Common myeloid progenitor, CD34-positive (primary cell): ENCODE data around the gene KANSL1L.

ENCODE experiments used
- CTCF ChIA-PET: fragments of 350-600 bp; sonication (Branson Sonifier 250); formaldehyde crosslinking; loops from one replicate; lab custom pipeline; 2021; ENCODE audit warnings: antibody characterized with exemption; lab: Charles Lee
- POLR2A ChIA-PET: fragments of 350-600 bp; sonication (Branson Sonifier 250); formaldehyde crosslinking; loops from one replicate; lab custom pipeline; 2021; ENCODE audit warnings: antibody characterized with exemption; lab: Charles Lee
- DNase-seq, 3 donors: peaks; one replicate each; pipeline versions ENCODE4 v3.0.0 to v3.0.0-alpha.2; 2013
- H3K27ac ChIP-seq, 2 experiments: 1 replicate in 1 of 2; 2 replicates in 1 of 2; pipeline ENCODE4 v1.7.0; 2013; ENCODE audit warnings: inconsistent platforms in 2 of 2, low read length in 2 of 2, mild to moderate bottlenecking in 2 of 2, low read depth in 1 of 2, moderate library complexity in 1 of 2; ENCODE audit not compliant: severe bottlenecking in 2 of 2, insufficient read depth in 1 of 2, poor library complexity in 1 of 2
- H3K27me3 ChIP-seq, 5 experiments: replicated peaks in 2 of 5; 1 replicate in 3 of 5; 2 replicates in 2 of 5; pipeline versions ENCODE4 v1.6.1 to v1.7.0; 2013; ENCODE audit warnings: low read length in 4 of 5, mild to moderate bottlenecking in 2 of 5, moderate library complexity in 2 of 5, inconsistent platforms in 1 of 5; ENCODE audit not compliant: insufficient read depth in 5 of 5, control insufficient read depth in 4 of 5
- H3K36me3 ChIP-seq, 4 experiments: 1 replicate in 2 of 4; 2 replicates in 2 of 4; pipeline versions ENCODE4 v1.6.1 to v1.7.0; 2013; ENCODE audit warnings: low read length in 3 of 4, control low read depth in 1 of 4, mild to moderate bottlenecking in 1 of 4; ENCODE audit not compliant: control insufficient read depth in 4 of 4, insufficient read depth in 4 of 4
- H3K4me1 ChIP-seq, 4 experiments: 1 replicate in 3 of 4; 2 replicates in 1 of 4; pipeline versions ENCODE4 v1.6.1 to v1.7.1; 2013; ENCODE audit warnings: low read length in 3 of 4, mild to moderate bottlenecking in 3 of 4, control low read depth in 1 of 4, inconsistent platforms in 1 of 4, moderate library complexity in 1 of 4; ENCODE audit not compliant: control insufficient read depth in 4 of 4, insufficient read depth in 4 of 4; ENCODE audit errors: control extremely low read depth in 1 of 4
- H3K4me3 ChIP-seq, 7 experiments: 1 replicate in 4 of 7; 2 replicates in 3 of 7; pipeline versions ENCODE4 v1.5.1 to v1.7.0; 2013; ENCODE audit warnings: mild to moderate bottlenecking in 7 of 7, low read length in 6 of 7, moderate library complexity in 6 of 7, inconsistent platforms in 2 of 7, low read depth in 2 of 7, control low read depth in 1 of 7; ENCODE audit not compliant: insufficient read depth in 4 of 7, control insufficient read depth in 1 of 7; ENCODE audit errors: extremely low read depth in 1 of 7
- H3K9me3 ChIP-seq, 5 experiments: 1 replicate in 4 of 5; 2 replicates in 1 of 5; pipeline versions ENCODE4 v1.6.1 to v1.7.1; 2013; ENCODE audit warnings: low read length in 4 of 5, mild to moderate bottlenecking in 2 of 5, inconsistent platforms in 1 of 5, low read depth in 1 of 5, moderate library complexity in 1 of 5; ENCODE audit not compliant: control insufficient read depth in 4 of 5, insufficient read depth in 2 of 5; ENCODE audit errors: control extremely low read depth in 1 of 5
- WGBS: methylation state at CpG from one replicate; pipeline ENCODE4 v1.1.5; 2013; ENCODE audit not compliant: insufficient coverage; 5-methylcytosine and 5-hydroxymethylcytosine counted together

Gene KANSL1L

GRCh38 chr2:210004881-210005280 lies 166.3 kb downstream of the KANSL1L start:
- POLR2A ChIA-PET: no interaction called here
- no peak overlapping the region for H3K27ac ChIP-seq
- peak overlapping the region in 1 of 7 experiments; percentile 18 for H3K4me3 ChIP-seq
- H3K9me3 ChIP-seq: no peaks in the 10 kb centered on the region
- CTCF ChIA-PET: interaction anchor here (0.6 to 1.5 kb wide), 5 partner anchors 8 to 194 kb away, joined by 3 read pairs; no protein-coding TSS in a partner anchor
- H3K4me1 ChIP-seq: peaks cover 13 to 33% (median 22%) of the 10 kb centered on the region in 4 experiments
- peaks cover 2 to 29% (median 18%) of the 10 kb centered on the region in 4 experiments for H3K36me3 ChIP-seq
- no peaks in the 10 kb centered on the region for H3K27me3 ChIP-seq
- DNase-seq: no peak
- no CpG with 5 or more reads among the region's 2 CpGs for WGBS

- Histone ChIP-seq H3K36me3 (peaks cover 2 to 16% (median 8%) of the 10 kb centered on the region in 4 experiments), H3K9me3 (no peaks in the 10 kb centered on the region), H3K27me3 (no peaks in the 10 kb centered on the region), H3K4me1 (peaks cover 13 to 33% (median 22%) of the 10 kb centered on the region in 4 experiments), H3K27ac (peak overlapping the region; percentile 52 to 78), H3K4me3 (peak overlapping the region; percentile 83 to 100 (median 97))
- ChIA-PET POLR2A (no interaction called here), CTCF (interaction anchor here (1.5 kb wide), 2 partner anchors 9 to 196 kb away, joined by 3 read pairs; no protein-coding TSS in a partner anchor)
- no CpG with 5 or more reads among the region's 2 CpGs for WGBS
- peak in 2 of 3 donors; percentile 44 to 50 for DNase-seq
Observed at GRCh38 chr2:210003359-210003758, 167.8 kb downstream of the KANSL1L start.

- peaks cover 2 to 11% (median 4%) of the 10 kb centered on the region in 4 experiments for H3K36me3 ChIP-seq
- under 1% methylated on average over 40 of the region's 58 CpGs for WGBS
- H3K27me3 ChIP-seq: no peaks in the 10 kb centered on the region
- no peaks in the 10 kb centered on the region for H3K9me3 ChIP-seq
- DNase-seq: peak; percentile 95 to 98 (median 97)
- POLR2A ChIA-PET: no interaction called here
- CTCF ChIA-PET: interaction anchor here (1.5 kb wide), 1 partner anchor 8 kb away, joined by 3 read pairs; no protein-coding TSS in a partner anchor
- peak within 1 kb of the TSS; percentile 83 to 100 (median 97) for H3K4me3 ChIP-seq
- peak within 1 kb of the TSS; percentile 62 to 79 for H3K27ac ChIP-seq
- H3K4me1 ChIP-seq: peaks cover 13 to 33% (median 22%) of the 10 kb centered on the region in 4 experiments
Observed at GRCh38 chr2:210002158-210003157, 168.8 kb downstream of the KANSL1L start, which contains the start of gene RPE. RPE (plus strand) TSS chr2:210002638; CDS start chr2:210002662, 24 bp downstream.

- H3K4me1 ChIP-seq: peaks cover 13 to 30% (median 22%) of the 10 kb centered on the region in 4 experiments
- H3K36me3 ChIP-seq: peaks cover 0 to 9% (median 1%) of the 10 kb centered on the region in 4 experiments
- ChIA-PET CTCF (interaction anchor here (1.1 kb wide), 1 partner anchor 8 kb away, joined by 4 read pairs; no protein-coding TSS in a partner anchor), POLR2A (no interaction called here)
- H3K4me3 ChIP-seq: no peak overlapping the region
- no peak overlapping the region for H3K27ac ChIP-seq
- WGBS: 97% methylated on average over 29 of the region's 32 CpGs
- no peaks in the 10 kb centered on the region for H3K9me3 ChIP-seq
- DNase-seq: no peak
- no peaks in the 10 kb centered on the region for H3K27me3 ChIP-seq
Observed at GRCh38 chr2:210000464-210001324, 170.5 kb downstream of the KANSL1L start.

- Histone ChIP-seq H3K27ac (no peak overlapping the region), H3K36me3 (no peaks in the 10 kb centered on the region), H3K9me3 (no peaks in the 10 kb centered on the region), H3K4me1 (peaks cover 7 to 14% (median 11%) of the 10 kb centered on the region in 4 experiments), H3K27me3 (no peaks in the 10 kb centered on the region), H3K4me3 (no peak overlapping the region)
- POLR2A ChIA-PET: no interaction called here
- WGBS: no CpG with 5 or more reads among the region's 1 CpG
- CTCF ChIA-PET: interaction anchor here (0.7 to 1.4 kb wide), 3 partner anchors 12 to 22 kb away, joined by 3 read pairs; no protein-coding TSS in a partner anchor
- no peak for DNase-seq
Observed at GRCh38 chr2:209998596-209998995, 172.6 kb downstream of the KANSL1L start.

GRCh38 chr2:209993968-209994367 lies 177.2 kb downstream of the KANSL1L start:
- 95% methylated on average over 3 of the region's 9 CpGs for WGBS
- POLR2A ChIA-PET: no interaction called here
- H3K9me3 ChIP-seq: no peaks in the 10 kb centered on the region
- CTCF ChIA-PET: interaction anchor here (1.0 to 2.3 kb wide), 3 partner anchors 9 to 17 kb away, joined by 3 to 9 read pairs (median 6); no protein-coding TSS in a partner anchor
- no peak overlapping the region for H3K27ac ChIP-seq
- no peak overlapping the region for H3K4me3 ChIP-seq
- H3K4me1 ChIP-seq: peaks cover 0 to 4% (median 0%) of the 10 kb centered on the region in 4 experiments
- no peaks in the 10 kb centered on the region for H3K36me3 ChIP-seq
- DNase-seq: no peak
- no peaks in the 10 kb centered on the region for H3K27me3 ChIP-seq
